Left ventricle myocardium superior (tissue), 1 donor: ENCODE measurements around the gene DPF3. TPM values are rescaled to one million over a fixed set of nuclear protein-coding genes. Genes with fewer than 3 reads are reported as not detected.

ENCODE experiments used
- ATAC-seq: fragments of 200-7000 bp; cut with Tn5 transposase; one replicate; pipeline ENCODE4 v1.9.1; 2020; ENCODE audit warnings: mild to moderate bottlenecking, moderate library complexity
- DNase-seq: peaks from one replicate; pipeline ENCODE4 v3.0.0-alpha.2; 2020
- intact Hi-C: fragments of 100-400 bp; cut with micrococcal nuclease; formaldehyde crosslinking; loops from one replicate; pipeline ENCODE4 v1.11.0; 2022
- long read RNA-seq: library from polyadenylated mRNA; unstranded; transcript quantifications from one replicate; pipeline ENCODE4 v2.0.0, GENCODE V29; 2021
- total RNA-seq: library from RNA; stranded (reverse); fragmentation: NEBNext Ultra II Directional; extraction: Animal tissue kit (Norgen Biotek cat#: 25700); gene quantifications from one replicate; pipeline ENCODE4 v1.2.1, GENCODE V29; 2021
- donor health status: DM: no; HTN: yes; CAD: no; lungs with severe emphysema.

DPF3 gene
- total RNA-seq: 28.7 TPM
- long read RNA-seq, full-length matches to known transcripts: 1 of 12 reads
- long read RNA-seq, partial matches to known transcripts: 9 of 12 reads
- long read RNA-seq, other reads (novel, unspliced or antisense): 2 of 12 reads

DNA sequence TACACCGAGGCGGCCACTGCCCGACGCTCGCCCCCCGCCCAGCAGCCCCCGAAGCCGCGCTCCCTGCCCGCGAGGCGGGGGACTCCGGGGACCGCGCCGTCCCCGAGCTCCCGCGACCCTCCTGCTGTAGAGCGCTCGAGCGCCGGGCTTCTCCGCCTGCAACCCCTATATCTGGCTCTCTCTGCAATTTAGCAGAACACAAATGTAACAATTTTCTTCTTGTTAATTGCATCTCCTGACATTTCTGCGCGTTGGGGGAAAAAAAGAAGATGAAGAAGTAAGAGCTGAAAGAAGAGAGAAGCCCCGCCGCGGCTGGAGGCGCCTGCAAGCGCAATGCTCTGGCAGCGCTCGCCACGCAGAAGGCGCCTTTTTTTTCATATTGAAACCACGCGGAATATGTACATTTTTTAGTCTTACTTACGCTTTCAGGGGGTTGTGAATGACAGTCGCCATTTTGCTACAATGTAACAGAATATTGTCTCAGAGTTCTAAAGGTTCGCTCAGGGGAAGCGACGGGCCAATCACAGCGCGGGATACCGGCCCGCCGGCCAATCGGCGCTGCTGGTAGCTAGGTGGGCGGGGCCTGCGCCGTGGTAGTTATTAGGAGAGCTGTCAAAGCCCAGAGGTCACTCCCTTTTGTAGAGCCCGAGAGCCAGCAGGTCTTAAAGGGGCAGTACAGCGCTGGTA is at the start of gene DPF3:
TSS of gene DPF3 (minus strand) at position 466 of the 687 bp plus-strand sequence. CDS start at position 453, 13 bp downstream.
- peak; percentile 93 for ATAC-seq

GRCh38 chr14:72942934-72943333 is 49.0 kb upstream of the DPF3 start:
- no peak for DNase-seq
- ATAC-seq: no peak
- intact Hi-C loops: no loop called here

More for the DNA sequence above, at the start of gene DPF3:
- intact Hi-C loops: loop anchor here (10.0 kb wide), 1 partner anchor 179 kb away; no protein-coding TSS in a partner anchor
- peak; percentile 99 for DNase-seq

GRCh38 chr14:72941286-72941985 is 47.5 kb upstream of the DPF3 start:
- no peak for ATAC-seq
- intact Hi-C loops: no loop called here
- DNase-seq: no peak

DNA sequence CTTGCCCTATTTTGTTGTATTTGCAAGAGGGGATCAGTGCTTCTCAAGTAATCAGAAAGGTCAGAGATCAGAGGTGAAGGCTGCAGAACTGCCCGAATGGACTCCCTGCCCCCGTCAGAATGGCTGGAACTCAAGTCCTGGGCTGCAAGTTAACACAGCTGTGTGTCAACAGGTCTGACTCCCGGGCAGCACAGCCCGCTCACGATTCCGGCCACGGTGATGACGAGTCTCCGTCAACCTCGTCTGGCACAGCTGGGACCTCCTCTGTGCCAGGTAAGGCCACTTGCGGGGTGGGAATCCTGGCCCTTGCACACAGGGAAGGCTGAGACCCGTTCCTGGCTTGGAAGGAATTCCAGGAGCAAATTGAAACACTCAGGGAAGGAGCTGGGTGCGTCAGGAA is 45.7 kb upstream of the DPF3 start:
- ATAC-seq (peak; percentile 48), DNase-seq (no peak)
- intact Hi-C loops: no loop called here

DNA sequence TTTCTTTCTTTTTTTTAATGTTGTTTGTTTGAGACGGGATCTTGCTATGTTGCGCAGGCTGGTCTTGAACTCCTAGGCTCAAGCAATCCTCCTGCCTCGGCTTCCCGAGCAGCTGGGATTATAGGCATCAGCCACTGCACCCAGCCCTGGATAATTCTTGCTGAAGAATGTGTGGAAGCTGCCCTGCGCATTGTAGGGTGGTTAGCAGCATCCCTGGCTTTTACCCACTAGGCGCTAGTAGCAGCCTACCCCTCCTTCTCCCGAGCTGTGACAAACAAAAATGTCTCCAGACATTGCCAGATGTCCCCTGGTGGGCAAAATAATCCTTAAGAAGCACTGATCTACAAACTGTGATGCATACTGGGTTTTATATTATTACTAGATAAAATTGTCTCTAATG is 39.0 kb upstream of the DPF3 start:
- intact Hi-C loops: no loop called here
- DNase-seq (no peak), ATAC-seq (no peak)

DNA sequence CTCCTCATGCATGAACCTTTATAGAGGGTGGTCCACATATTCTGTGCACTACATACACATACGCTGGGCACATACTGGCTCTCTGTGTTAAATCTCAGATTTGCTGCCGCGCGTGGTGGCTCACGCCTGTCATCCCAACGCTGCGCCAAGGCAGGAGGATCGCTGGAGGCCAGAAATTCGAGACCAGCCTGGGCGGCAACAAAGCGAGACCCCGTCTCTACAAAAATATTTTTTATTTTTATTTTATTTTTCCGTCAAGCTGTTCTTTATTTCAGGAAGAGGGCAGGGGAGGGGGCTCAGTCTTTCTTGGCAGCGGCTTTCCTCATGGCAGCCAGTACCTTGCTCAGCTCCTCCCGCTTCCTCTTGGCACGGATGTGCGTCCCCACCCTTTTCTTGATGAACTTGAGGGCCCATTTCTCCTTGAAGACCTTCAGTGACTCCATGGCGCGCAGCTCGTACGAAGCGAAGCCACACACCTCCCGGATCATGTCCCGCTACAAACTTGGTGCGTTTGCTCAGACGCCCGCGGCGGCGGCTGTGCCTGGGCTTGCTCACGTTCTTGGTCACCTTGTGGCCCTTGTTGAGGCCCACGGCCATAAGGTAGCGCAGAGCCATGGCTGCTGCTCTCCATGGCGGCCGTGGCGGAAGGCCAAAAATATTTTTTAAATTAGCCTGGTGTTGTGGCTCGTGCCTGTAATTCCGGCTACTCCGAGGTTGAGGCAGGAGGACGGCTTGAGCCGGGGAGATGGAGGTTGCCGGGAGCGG is 35.6 kb upstream of the DPF3 start:
- ATAC-seq (no peak), DNase-seq (no peak)
- intact Hi-C loops: no loop called here

- no peak for DNase-seq
- intact Hi-C loops: no loop called here
- no peak for ATAC-seq
These were observed 35.0 kb upstream of the DPF3 start for GRCh38 chr14:72928872-72929271.

DNA sequence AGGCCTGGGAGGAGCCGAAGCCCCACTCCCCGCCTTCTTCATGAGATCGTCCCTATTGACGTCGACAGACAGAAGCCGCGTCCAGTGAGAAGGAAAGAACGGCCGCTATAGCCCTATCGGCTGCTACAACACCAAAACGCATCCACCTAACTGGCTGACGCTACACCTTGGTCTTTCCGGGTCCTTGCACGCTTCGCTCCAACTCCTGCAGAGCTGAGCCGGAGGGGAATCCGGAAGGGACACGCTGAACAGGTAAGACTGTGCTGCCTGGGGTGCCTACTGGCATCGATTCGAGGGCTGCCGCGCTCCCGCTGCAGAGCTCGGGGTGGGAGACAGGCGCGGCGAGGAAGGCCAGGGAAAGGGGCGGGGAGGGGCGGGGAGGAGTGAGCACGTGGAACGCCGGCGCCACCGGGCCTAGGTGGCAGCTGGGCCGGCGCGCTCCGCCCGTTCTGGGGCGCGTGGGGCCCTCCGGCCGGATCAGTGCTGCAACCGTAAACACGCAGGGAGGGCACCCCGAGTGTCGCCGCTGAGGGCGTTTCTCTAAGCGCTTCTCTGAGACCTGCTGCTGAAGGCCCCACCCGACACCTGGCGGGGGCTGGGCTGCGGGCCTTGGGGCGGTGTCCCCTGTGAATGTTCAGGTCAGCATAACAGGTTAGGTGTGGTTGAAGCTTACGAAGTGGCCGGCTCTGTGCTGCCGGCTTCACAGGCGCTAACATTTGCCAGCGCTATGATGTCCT is 32.6 kb upstream of the DPF3 start, which contains the start of gene DCAF4:
TSS of gene DCAF4 (plus strand) at position 173 of the 737 bp plus-strand sequence. CDS start 11,515 bp downstream, outside the sequence.
- intact Hi-C loops: no loop called here
- DNase-seq: peak; percentile 96
- peak; percentile 98 for ATAC-seq

- DNase-seq: no peak
- peak; percentile 39 for ATAC-seq
- intact Hi-C loops: no loop called here
These were observed 32.0 kb upstream of the DPF3 start for GRCh38 chr14:72925815-72926291.

- intact Hi-C loops: no loop called here
- DNase-seq: no peak
- no peak for ATAC-seq
These were observed 31.4 kb upstream of the DPF3 start for GRCh38 chr14:72925171-72925759.

- intact Hi-C loops: no loop called here
- peak; percentile 85 for DNase-seq
- ATAC-seq: peak; percentile 15
These were observed 30.4 kb upstream of the DPF3 start for GRCh38 chr14:72924337-72924736.

DNA sequence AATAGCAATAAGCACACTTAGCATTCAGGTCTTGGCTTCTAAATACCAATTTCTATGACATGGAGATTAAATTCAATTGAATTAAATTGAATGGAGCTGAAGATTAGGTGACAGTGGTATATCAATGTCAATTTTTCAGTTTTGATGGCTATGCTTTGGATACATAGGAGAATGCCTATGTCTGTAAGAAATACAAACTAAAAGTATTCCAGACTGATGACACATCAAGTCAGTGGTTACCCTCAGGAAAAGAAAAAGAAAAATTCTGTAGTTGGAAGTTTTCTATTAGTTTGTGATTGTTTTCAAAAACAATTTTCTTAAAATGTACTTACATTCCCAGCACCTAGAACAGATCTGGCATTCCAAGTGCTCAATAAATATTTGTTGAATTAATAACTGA is 27.5 kb upstream of the DPF3 start:
- no peak for DNase-seq
- intact Hi-C loops: no loop called here

GRCh38 chr14:72920008-72920407 is 26.1 kb upstream of the DPF3 start:
- ATAC-seq (no peak), DNase-seq (no peak)
- intact Hi-C loops: no loop called here

More for the DNA sequence above, 27.5 kb upstream of the DPF3 start:
- no peak for ATAC-seq

- no peak for ATAC-seq
- DNase-seq: no peak
- intact Hi-C loops: no loop called here
These were observed 23.3 kb upstream of the DPF3 start for GRCh38 chr14:72917094-72917802.

DNA sequence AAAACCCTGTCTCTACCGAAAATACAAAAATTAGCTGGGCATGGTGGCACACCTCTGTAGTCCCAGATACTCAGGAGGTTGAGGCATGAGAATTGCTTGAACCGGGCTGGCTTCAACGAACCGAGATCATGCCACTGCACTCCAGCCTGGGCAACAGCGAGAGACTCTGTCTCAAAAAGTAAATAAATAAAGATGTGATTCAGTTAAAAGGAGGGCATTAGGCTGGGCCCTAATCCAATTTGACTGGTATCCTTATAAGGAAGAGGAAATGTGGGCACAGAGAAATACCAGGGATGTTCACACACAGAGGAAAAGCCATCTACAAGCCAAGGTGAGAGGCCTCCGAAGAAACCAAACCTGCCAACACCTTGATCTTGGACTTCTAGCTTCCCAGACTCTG is 22.3 kb upstream of the DPF3 start:
- ATAC-seq: no peak
- intact Hi-C loops: no loop called here
- DNase-seq: no peak

DNA sequence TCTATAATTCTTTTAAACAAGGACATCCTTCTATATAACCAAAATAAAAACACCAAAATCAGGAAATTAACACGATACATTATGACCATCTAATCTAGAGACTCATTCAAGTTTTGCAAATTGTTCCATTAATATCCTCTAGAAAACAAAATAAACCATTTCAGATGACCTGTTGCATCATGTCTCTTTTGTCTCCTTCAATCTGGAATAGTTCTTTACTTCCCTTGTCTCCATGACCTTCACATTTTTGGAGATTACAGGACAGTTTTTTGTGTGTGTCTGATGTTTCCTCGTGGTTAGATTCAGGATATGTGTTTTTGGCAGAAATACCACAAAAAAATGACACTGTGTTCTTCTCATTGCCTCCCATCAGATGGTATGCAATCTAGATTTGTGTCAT is 19.9 kb upstream of the DPF3 start:
- intact Hi-C loops: no loop called here
- DNase-seq (no peak), ATAC-seq (no peak)

DNA sequence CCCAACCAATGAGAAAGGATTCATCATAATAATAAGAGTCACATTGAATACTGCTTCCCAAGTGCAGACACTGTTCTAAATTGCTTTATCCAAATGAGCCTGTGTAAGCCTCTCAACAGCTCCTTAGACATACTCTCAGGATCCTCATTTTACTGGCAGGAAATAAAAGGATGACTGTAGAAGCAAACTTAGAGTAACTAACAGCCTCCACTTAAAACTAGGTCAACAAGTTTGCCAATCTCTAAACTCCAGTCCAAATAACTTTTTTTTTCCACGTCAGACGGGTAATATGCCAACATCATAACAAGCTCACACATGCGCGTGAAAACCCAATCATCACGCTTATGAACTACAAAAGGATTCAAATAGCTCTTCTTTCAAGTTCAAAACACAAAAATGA is 15.3 kb upstream of the DPF3 start:
- intact Hi-C loops: no loop called here
- peak; percentile 34 for ATAC-seq
- DNase-seq: no peak

DNA sequence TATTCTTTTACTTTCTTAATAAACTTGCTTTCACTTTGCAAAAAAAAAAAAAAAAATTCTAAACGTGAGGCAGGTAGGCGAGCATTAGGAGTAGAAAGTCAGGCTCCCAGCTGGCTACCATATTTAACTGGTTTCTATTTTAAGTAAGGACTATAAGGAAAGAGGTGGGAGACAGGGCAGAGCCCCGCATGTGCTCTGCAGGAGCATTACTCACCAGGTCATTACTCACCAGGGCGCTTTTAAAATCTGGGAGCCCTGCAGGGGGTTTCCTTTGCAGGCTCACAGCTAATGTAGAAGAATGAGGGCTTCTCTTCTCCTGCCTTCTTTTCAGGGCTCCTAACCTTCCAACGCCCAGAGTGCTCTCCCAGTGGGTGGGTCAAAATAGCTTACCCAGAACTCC is 14.0 kb upstream of the DPF3 start:
- DNase-seq (no peak), ATAC-seq (peak; percentile 51)
- intact Hi-C loops: no loop called here
